Activated CD8-positive, alpha-beta T cell treated with anti-CD3 and anti-CD28 coated beads for 36 hours (primary cell): ENCODE results near the gene CRYBA4. TPM values are rescaled to one million over a fixed set of nuclear protein-coding genes. Genes with fewer than 3 reads are reported as not detected.

Source experiments
- ATAC-seq: fragments of 200-7000 bp; cut with Tn5 transposase; one replicate; pipeline ENCODE4 v1.10.0; 2021; ENCODE audit warnings: mild to moderate bottlenecking, moderate library complexity
- CTCF ChIA-PET: fragments of 350-600 bp; sonication (Branson Sonifier 250); formaldehyde crosslinking; loops from one replicate; lab custom pipeline; 2021; ENCODE audit warnings: antibody characterized with exemption; lab: Charles Lee
- POLR2A ChIA-PET: fragments of 350-600 bp; sonication (Branson Sonifier 250); formaldehyde crosslinking; loops from one replicate; lab custom pipeline; 2021; ENCODE audit warnings: antibody characterized with exemption; lab: Charles Lee
- DNase-seq: peaks from one replicate; pipeline ENCODE4 v3.0.0-alpha.2; 2020
- H3K27ac Mint-ChIP-seq: one replicate; pipeline ENCODE4 v1.8.0; 2021; ENCODE audit warnings: mild to moderate bottlenecking, mixed read lengths
- H3K27me3 Mint-ChIP-seq: one replicate; pipeline ENCODE4 v1.8.0; 2021; ENCODE audit warnings: mixed read lengths
- H3K36me3 Mint-ChIP-seq: one replicate; pipeline ENCODE4 v1.8.0; 2021; ENCODE audit warnings: low read depth, mixed read lengths
- H3K4me1 Mint-ChIP-seq: one replicate; pipeline ENCODE4 v1.8.0; 2021; ENCODE audit warnings: low read depth, mixed read lengths
- H3K4me3 Mint-ChIP-seq: one replicate; pipeline ENCODE4 v1.8.0; 2021; ENCODE audit warnings: mild to moderate bottlenecking, moderate library complexity, mixed read lengths
- H3K9me3 Mint-ChIP-seq: one replicate; pipeline ENCODE4 v1.8.0; 2021; ENCODE audit warnings: mixed read lengths
- intact Hi-C: fragments of 100-400 bp; cut with micrococcal nuclease; formaldehyde crosslinking; loops from one replicate; pipeline ENCODE4 v1.10.0; 2022
- total RNA-seq, 2 experiments: library from RNA; stranded (reverse); gene quantifications; one replicate each; pipeline ENCODE4 v1.2.3, GENCODE V29; 2021
- TF ChIP-seq, protein P1 (sequence below): fragments of 200-600 bp; IDR thresholded peaks from one replicate; pipeline ENCODE4 v1.8.0; 2022; ENCODE audit warnings: antibody characterized with exemption, mild to moderate bottlenecking

Gene CRYBA4
- total RNA-seq, 2 experiments from 2014 or later: not detected

- no peak overlapping the region for H3K27ac Mint-ChIP-seq
- H3K36me3 Mint-ChIP-seq: no peaks in the 10 kb centered on the region
- H3K4me1 Mint-ChIP-seq: peaks cover 27% of the 10 kb centered on the region
- ChIA-PET CTCF (no interaction called here), POLR2A (no interaction called here)
- TF ChIP-seq, protein P1, sequence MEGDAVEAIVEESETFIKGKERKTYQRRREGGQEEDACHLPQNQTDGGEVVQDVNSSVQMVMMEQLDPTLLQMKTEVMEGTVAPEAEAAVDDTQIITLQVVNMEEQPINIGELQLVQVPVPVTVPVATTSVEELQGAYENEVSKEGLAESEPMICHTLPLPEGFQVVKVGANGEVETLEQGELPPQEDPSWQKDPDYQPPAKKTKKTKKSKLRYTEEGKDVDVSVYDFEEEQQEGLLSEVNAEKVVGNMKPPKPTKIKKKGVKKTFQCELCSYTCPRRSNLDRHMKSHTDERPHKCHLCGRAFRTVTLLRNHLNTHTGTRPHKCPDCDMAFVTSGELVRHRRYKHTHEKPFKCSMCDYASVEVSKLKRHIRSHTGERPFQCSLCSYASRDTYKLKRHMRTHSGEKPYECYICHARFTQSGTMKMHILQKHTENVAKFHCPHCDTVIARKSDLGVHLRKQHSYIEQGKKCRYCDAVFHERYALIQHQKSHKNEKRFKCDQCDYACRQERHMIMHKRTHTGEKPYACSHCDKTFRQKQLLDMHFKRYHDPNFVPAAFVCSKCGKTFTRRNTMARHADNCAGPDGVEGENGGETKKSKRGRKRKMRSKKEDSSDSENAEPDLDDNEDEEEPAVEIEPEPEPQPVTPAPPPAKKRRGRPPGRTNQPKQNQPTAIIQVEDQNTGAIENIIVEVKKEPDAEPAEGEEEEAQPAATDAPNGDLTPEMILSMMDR: no peak
- no peak overlapping the region for H3K4me3 Mint-ChIP-seq
- no peaks in the 10 kb centered on the region for H3K27me3 Mint-ChIP-seq
- no peaks in the 10 kb centered on the region for H3K9me3 Mint-ChIP-seq
- DNase-seq: no peak
- no peak for ATAC-seq
- intact Hi-C loops: no loop called here
Measured at GRCh38 chr22:26614322-26614721, 7.4 kb upstream of the CRYBA4 start.

DNA sequence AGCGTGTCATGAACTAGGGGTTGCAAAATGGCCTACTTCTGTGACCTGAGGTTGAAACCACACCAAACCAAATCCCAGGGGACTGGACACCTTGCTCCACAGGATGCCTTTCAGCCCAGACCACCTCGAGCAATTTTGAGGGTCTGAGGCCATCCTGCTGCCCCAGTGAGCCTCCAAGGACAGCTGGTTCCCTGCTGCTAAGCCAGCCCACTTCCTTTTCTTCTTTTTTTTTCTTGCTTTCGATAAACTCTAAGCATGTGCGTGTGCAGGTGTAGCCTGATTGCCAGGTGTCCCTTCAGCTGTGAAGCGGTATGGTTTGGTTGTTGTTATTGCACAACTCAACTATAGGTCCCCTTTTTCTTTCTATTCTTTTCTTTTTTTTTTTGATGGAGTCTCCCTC, 6.6 kb upstream of the CRYBA4 start:
- POLR2A ChIA-PET: no interaction called here

GRCh38 chr22:26615830-26616435, 5.8 kb upstream of the CRYBA4 start:
- Mint-ChIP-seq H3K27ac (no peak overlapping the region), H3K27me3 (no peaks in the 10 kb centered on the region), H3K4me1 (peaks cover 12% of the 10 kb centered on the region), H3K4me3 (no peak overlapping the region), H3K36me3 (no peaks in the 10 kb centered on the region), H3K9me3 (no peaks in the 10 kb centered on the region)
- intact Hi-C loops: no loop called here
- ATAC-seq (no peak), DNase-seq (no peak)
- ChIA-PET CTCF (interaction anchor here (0.6 to 1.6 kb wide), 2 partner anchors 26 to 49 kb away, joined by 3 to 5 read pairs; no protein-coding TSS in a partner anchor), POLR2A (interaction anchor here (0.7 to 1.2 kb wide), 2 partner anchors 22 to 26 kb away, joined by 3 read pairs; no protein-coding TSS in a partner anchor)
- TF ChIP-seq, protein P1: no peak

More for the DNA sequence above, 6.6 kb upstream of the CRYBA4 start:
- TF ChIP-seq, protein P1: no peak
- Mint-ChIP-seq H3K27ac (no peak overlapping the region), H3K36me3 (no peaks in the 10 kb centered on the region), H3K4me1 (peaks cover 19% of the 10 kb centered on the region), H3K4me3 (no peak overlapping the region), H3K9me3 (no peaks in the 10 kb centered on the region), H3K27me3 (no peaks in the 10 kb centered on the region)
- CTCF ChIA-PET: interaction anchor here (1.6 kb wide), 1 partner anchor 27 kb away, joined by 5 read pairs; no protein-coding TSS in a partner anchor
- ATAC-seq: no peak
- intact Hi-C loops: no loop called here
- DNase-seq: no peak

DNA sequence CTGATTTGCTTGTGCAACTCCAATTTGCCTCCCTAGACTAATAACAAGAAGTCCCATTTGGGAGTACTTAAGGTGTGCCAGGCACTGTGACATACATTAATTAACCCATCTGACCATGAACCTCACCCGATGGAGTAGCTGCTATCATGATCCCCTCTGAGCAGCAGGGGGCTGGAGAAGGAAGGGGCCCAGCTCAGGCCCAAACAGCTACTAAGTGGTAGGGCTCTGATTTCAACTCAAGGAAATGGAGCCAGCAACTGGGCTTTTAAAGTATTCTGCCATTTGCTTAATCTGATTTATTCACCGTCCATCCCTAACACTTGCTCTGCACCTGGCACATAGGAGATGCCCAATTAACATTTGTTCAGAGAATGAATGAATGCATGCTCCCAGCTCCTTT, 5.1 kb upstream of the CRYBA4 start:
- H3K4me3 Mint-ChIP-seq: no peak overlapping the region
- ChIA-PET POLR2A (interaction anchor here (0.7 to 1.2 kb wide), 2 partner anchors 23 to 26 kb away, joined by 3 read pairs; no protein-coding TSS in a partner anchor), CTCF (interaction anchor here (0.6 kb wide), 1 partner anchor 48 kb away, joined by 3 read pairs; no protein-coding TSS in a partner anchor)
- ATAC-seq (no peak), DNase-seq (no peak)
- no peaks in the 10 kb centered on the region for H3K27me3 Mint-ChIP-seq
- H3K9me3 Mint-ChIP-seq: no peaks in the 10 kb centered on the region
- intact Hi-C loops: no loop called here
- no peaks in the 10 kb centered on the region for H3K36me3 Mint-ChIP-seq
- peaks cover 12% of the 10 kb centered on the region for H3K4me1 Mint-ChIP-seq
- no peak overlapping the region for H3K27ac Mint-ChIP-seq
- TF ChIP-seq, protein P1: no peak
